KG1 (cell line): Measurements from ENCODE around the gene KCNMA1.

ENCODE experiments used
- DNase-seq: peaks from one replicate; lab custom pipeline; 2025; lab: John Stamatoyannopoulos, UW

The KCNMA1 gene

DNA sequence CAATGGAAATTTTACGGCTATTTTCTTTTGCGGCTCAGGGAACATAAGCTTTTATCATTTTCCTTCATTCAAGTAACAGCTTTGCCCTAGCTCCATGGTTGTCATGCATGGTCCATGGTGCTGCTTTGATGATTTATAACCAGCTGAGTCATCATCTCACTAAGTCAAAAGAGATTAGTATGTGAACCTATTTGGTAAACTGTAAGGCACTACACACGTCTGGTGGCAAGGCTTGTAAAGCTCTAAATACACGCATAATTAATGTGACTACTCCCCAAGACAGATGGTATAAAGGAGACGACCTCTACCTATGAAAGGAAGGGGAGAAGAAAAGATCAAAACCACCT, 340.2 kb downstream of the KCNMA1 start:
- DNase-seq: no peak

GRCh38 chr10:77296534-77297392, 340.8 kb downstream of the KCNMA1 start:
- no peak for DNase-seq

DNA sequence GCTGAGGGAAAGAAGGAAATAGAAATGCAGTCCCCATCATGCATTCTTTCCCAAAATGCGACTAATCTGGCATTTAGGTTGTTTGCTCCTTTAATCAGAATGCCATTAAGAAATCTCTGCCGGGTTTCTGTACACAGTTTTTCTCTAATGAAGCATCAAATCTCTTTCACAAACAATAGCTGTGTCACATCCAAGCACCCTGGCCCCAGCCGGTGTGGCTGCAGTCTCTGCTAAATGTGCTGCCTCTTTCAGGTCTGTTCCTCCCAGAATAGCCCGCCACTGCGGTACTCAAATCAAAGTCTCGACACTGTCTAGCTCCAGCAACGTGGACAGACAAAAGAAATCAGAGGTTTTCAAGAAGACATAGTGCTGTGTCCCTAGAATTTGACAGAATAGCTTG, 343.8 kb downstream of the KCNMA1 start:
- no peak for DNase-seq

DNA sequence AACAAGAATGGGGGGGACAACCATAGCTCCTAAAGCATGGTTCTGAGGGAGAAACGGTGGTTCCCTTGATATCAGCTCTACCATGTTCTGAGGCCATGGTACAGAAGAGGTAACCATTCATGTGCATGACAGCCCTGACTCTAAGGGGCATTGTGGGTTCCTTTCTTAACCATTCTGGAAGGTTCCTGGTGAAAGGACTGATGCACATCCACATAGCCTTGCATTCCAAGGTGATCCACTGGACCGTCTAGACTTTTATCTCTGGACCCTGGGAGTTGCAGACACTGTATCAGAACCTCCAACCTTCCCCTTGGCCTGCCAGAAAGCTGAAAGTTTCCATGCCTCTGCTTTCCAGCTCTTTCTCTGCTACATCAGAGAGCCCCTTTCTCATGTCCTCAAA, 344.3 kb downstream of the KCNMA1 start:
- no peak for DNase-seq

- DNase-seq: no peak
Observed at GRCh38 chr10:77291596-77292505, 345.8 kb downstream of the KCNMA1 start.

GRCh38 chr10:77290528-77291155, 347.0 kb downstream of the KCNMA1 start:
- DNase-seq: no peak

- DNase-seq: no peak
Observed at GRCh38 chr10:77289790-77290189, 347.8 kb downstream of the KCNMA1 start.

- no peak for DNase-seq
Observed at GRCh38 chr10:77289027-77289501, 348.5 kb downstream of the KCNMA1 start.

- DNase-seq: no peak
Observed at GRCh38 chr10:77287647-77288120, 349.9 kb downstream of the KCNMA1 start.

GRCh38 chr10:77286531-77287508, 350.8 kb downstream of the KCNMA1 start:
- DNase-seq: no peak

DNA sequence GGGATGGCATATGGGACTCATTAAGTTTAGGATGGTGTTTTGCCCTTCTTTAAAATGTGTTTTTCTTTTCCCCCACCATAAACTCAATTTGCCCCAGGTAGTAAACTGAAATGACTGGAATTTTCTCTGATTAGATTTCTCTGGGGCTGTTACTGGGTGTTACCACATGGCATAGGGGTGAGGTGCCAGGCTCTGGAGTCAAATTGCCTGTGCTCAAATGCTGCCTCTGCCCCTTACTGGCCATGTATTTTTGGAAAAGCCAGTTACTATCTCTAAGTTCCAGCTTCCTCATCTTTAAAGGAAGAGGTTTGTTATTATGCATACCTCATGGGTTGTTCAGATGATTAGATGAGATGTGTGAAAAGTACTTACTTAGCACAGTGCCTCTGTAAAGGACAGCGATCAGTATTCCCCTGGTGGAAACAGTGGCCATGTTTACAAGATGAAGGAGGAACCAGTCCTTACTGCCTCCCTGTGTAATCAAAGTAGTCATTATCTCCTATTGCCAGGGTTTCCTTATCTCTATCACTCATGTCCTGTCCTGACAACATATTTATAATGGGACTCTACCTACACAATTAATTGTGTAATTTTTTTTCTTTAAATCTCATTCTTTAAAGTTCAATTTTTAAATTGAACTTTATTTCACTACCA, 352.0 kb downstream of the KCNMA1 start:
- DNase-seq: no peak

DNA sequence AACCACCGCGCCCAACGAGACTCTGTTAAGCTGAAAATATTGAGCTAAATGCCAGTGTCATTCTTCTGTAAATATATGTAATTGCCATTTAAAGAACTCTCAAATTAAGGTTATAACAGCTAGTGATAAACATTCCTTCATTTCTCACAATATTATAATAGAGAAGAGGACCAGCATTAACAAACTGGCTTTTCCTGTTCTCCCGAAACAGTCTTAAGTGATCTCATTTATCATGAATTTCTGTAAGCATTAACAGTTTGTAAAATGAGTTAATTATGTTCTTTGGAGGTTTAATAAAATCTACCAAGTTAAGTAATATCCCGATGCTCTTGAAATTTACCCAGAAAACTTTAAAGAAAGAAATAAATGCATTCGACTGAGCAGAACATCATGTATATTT, 352.8 kb downstream of the KCNMA1 start:
- no peak for DNase-seq

- no peak for DNase-seq
Observed at GRCh38 chr10:77283326-77283725, 354.3 kb downstream of the KCNMA1 start.

DNA sequence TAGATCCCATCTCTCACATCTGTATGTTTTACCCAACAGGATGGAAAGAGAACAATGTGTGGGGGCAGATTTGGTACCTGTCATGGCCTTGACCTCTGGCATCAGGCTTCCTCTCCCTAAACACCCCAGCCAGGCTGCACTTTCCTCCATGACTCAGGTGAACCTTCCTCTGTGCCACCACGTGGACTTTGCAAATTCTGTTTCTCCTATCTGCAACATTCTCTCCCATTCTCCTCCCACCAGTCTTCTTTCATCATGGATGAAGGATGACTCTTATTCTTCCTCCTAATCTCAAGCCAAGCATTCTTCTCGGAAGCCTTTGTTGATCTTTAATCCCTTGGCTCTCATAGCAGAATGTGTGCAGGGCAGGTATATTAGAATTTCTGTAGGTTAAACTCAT, 355.4 kb downstream of the KCNMA1 start:
- DNase-seq: no peak

DNA sequence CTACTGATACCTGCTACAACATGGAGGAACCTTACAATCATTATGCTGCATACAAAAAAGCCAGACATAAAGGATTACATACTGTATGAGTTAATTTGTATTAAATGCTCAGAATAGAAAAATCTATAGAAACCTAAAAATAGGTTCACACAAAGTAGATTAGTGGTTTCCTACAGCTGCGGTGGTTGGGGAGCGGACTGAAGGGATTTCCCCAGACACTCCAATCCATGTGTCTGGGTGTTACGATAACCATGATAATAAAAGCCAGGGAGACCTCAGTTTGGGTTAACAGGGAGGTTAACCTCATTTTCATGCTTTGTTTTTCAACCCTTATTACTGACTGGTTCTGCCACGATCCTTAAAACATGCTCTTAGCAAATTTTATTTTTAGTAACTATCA, 355.9 kb downstream of the KCNMA1 start:
- DNase-seq: no peak

GRCh38 chr10:77279207-77279606, 358.4 kb downstream of the KCNMA1 start:
- no peak for DNase-seq

GRCh38 chr10:77274046-77274795, 363.4 kb downstream of the KCNMA1 start:
- no peak for DNase-seq

GRCh38 chr10:77269163-77269562, 368.4 kb downstream of the KCNMA1 start:
- DNase-seq: no peak

DNA sequence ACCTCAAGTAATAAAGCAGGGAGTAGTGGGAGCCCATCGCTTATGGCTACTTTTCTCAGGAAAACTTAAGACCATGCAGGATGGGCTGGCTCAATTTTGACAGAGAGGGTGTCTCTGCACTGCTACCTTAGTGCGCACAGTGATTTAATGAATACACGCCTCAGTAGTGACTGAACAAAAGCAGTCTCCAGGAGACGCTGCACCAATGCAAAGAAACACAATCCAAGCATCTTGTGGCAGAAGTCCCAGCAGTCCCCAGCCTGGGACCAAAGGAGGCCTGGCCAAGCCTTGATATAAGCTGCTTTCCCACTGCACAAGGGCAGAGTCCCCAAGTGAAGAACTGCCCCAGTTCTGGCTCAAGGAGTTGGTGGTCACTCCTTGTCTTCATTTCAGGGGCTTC, 368.9 kb downstream of the KCNMA1 start:
- no peak for DNase-seq
